EH (cell line): ENCODE results near the gene SLC7A14.

Experiments used
- DNase-seq: peaks from one replicate; pipeline ENCODE4 v3.0.0-alpha.2; 2015; ENCODE audit warnings: low read depth

SLC7A14 gene

GRCh38 chr3:170496868-170497140 lies 89.1 kb downstream of the SLC7A14 start:
- DNase-seq: no peak

DNA sequence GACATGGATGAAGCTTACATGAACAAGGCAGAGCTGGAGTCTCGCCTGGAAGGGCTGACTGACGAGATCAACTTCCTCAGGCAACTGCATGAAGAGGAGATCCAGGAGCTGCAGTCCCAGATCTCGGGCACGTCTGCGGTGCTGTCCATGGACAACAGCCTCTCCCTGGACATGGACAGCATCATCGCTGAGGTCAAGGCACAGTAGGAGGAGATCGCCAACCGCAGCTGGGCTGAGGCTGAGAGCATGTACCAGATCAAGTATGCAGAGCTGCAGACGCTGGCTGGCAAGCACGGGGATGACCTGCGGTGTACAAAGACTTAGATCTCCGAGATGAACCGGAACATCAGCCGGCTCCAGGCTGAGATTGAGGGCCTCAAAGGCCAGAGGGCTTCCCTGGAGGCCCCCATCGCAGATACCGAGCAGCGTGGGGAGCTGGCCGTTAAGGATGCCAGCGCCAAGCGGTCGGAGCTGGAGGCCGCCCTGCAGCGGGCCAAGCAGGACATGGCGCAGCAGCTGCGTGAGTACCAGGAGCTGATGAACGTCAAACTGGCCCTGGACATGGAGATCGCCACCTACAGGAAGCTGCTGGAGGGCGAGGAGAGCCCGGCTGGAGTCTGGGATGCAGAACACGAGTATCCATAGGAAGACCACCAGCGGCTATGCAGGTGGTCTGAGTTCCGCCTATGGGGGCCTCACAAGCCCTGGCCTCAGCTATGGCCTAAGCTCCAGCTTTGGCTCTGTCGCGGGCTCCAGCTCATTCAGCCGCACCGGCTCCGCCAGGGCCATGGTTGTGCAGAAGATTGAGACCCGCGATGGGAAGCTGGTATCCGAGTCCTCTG lies 89.6 kb downstream of the SLC7A14 start:
- DNase-seq: no peak

DNA sequence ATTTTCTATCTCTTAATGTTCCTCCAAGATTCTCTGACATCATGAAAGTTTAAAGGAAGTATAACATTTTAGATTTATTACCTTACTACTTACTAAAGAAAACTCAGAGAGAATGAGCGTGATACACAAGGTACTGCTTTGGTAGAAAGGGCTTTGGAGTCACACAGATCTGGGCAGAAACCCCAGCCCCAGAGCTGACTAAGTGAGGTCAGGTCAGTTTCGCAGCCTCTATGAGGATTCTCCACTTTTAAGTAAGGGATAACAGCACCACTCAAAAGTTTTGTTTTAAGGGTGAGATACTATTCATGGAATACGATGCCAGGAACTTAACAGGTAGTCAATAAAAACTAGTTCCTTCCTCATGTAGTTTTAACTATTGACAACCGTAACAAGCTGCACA lies 91.1 kb downstream of the SLC7A14 start:
- DNase-seq: no peak

GRCh38 chr3:170493712-170494182 lies 92.1 kb downstream of the SLC7A14 start:
- peak; percentile 84 for DNase-seq

- no peak for DNase-seq
Observed at GRCh38 chr3:170491901-170492300, 94.0 kb downstream of the SLC7A14 start.

GRCh38 chr3:170490828-170491560 lies 94.9 kb downstream of the SLC7A14 start:
- DNase-seq: no peak

DNA sequence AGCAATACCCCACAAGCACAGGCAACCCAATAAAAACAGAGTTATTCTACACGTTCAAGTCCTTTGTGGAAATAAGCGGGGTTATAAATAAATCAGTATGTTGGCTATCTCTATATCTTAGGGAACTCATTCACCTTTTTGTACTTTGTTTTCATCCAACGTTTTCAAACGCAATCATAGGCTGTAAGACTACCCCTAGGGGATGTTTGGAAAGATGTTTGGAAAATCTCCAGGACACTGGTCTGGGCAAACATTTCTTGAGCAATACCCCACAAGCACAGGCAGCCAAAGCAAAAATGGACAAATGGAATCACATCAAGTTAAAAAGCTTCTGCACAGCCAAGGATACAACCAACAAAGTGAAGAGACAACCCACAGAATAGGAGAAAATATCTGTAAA lies 97.1 kb downstream of the SLC7A14 start:
- DNase-seq: peak; percentile 77

DNA sequence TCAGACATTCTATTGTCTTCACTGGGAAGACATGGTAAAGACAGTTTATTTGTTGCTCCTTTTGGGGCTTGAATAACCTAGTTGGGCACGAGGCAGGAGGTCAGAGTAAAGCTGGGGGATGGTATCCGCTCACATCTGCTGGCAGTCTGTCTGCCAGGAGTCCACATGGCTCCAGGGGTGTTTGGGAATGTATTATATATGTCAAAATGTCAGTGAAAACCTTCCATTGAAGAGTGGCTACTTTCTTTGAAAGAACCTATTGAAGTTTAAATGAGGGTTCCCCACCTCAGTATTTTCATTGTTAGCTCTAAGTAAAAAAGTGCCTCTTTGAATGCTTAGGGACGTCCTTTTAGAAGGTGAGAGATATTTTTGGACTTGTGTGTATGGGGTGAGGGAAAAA lies 98.8 kb downstream of the SLC7A14 start:
- DNase-seq: no peak

DNA sequence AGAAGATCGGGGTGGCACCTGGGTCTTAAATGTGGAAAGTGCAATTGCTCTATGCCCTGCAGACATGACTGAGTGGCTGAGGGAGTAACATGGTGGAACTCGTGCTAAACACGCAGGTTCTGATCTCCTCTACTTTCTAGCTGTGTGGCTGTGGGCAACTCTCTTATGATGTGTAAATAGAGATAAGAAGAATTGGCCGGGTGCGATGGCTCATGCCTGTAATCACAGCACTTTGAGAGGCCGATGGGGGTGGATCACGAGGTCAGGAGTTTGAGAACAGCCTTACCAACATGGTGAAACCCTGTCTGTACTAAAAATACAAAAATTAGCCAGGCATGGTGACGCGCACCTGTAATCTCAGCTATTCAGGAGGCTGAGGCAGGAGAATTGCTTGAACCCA lies 99.5 kb downstream of the SLC7A14 start:
- no peak for DNase-seq

GRCh38 chr3:170485696-170486095 lies 100.2 kb downstream of the SLC7A14 start:
- DNase-seq: no peak

DNA sequence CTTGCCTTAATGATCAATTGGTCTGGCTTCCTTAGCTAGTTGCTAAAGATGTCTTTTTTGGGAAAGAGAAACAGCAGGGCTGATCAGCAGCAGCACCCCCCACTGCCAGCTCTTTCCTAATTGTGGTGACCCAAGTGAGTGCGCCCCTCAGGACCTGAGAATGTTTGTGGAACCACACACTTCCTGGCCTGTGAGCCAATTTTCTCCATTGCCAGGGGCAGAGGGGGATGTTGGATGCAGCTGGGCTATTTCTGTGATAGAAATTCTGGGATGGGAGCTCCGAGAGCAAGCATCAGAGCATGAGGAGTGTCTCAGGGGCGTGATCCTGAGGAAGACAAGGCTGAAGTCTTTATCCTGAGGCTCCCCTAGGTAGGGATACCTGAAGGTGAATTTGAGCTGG lies 100.6 kb downstream of the SLC7A14 start:
- peak; percentile 40 for DNase-seq

DNA sequence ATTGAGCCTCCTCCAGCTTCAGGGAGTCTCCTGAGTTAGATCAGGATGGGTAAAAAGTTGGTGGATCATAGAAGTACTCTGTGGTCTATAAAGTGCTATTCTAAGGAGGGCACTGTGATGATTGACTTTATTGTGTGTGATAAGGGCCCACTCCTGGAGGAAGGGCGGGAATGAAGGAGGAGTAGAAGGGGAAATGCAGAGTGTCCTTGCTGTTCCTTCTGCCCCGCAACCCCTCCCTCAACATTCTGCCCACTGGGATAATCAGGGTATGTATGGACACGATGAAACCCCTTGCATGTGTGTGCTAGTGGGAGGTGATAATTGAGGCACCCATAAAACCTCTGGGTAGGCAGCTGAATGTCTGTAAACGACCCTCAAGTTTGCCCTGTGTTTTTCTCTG lies 101.0 kb downstream of the SLC7A14 start:
- no peak for DNase-seq

DNA sequence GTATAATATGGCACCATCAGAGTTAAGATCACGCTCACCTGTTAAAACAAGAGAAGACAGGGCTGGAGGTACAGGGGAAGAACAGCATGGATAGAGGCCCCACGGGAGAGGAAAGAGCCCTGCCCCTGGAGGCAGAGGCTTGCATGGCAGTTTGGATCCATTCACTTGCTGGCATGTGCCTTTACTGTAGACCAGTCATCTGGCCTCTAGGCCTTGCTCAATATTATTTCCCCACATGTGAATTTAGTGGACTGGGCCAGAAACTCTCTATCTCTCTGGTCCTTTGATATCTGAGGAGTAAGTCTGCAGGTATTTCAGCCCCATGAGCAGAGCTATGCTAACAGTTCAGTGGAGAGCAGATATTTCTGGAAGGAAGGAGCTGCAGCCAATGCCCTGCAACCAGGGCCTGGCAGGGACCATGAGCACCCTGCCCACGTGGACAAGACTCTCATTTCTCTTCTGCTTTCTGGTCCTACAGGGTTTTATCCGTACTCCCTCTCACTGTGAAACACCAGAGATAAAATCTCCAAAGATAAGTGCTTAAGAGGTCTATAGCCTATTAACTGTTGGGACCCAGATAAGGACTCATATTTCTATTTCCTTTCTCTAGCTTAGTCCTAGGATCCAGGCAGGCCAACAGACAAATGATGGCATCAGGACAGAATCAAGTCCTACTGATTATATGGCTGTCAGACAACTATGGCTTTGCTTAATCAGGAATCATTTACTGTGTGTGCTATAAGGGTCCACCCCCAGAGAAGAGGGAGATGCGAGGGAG lies 102.2 kb downstream of the SLC7A14 start:
- no peak for DNase-seq

- DNase-seq: no peak
Observed at GRCh38 chr3:170482199-170482598, 103.7 kb downstream of the SLC7A14 start.

GRCh38 chr3:170480111-170480510 lies 105.8 kb downstream of the SLC7A14 start:
- no peak for DNase-seq

DNA sequence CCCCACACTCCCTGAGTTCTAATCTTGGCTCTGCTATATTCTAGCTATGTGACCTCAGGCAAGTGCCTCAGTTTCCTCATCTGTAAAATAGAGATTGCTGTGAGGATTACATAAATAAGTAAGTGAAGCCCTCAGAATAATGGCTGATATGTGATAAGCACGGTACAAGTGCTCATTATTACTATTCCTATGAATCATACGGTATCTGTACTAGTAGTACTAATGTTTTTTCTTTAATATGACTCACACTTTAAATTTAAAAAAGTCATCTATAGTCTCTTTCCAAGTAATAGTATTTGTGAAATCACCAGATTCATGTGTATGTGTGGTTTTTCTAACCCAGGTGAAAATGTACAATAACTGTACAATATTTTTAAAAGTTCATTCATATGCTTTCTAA lies 108.5 kb downstream of the SLC7A14 start:
- DNase-seq: no peak

- DNase-seq: peak; percentile 39
Observed at GRCh38 chr3:170476291-170476690, 109.6 kb downstream of the SLC7A14 start.

DNA sequence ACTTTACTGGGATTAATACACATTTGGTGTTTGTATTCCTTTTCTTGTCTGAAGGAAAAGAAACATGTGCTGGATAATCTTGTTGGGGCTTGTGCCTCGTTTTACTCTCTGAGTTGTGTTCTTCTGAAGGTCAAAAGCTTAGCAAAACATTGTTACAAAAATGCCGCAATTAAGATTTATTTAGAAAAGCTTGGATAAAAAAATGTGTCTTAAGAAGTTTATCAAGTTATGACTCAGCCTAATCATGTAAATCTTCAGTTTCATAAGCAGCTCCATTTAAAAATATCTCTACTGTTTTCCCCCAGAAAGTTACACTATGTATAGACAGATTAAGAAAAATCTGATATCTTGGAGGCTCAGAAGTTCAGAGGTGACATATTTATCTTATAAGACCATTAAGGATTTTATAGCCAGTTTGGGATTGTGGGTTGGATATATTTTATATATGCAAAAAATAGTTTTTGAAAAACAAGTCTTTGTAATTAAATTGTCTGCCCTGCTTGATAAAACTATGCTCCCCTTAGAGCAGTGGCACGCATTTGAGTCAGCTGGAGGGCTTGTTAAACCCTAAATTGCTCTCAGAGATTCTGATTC lies 110.7 kb downstream of the SLC7A14 start:
- peak; percentile 79 for DNase-seq

DNA sequence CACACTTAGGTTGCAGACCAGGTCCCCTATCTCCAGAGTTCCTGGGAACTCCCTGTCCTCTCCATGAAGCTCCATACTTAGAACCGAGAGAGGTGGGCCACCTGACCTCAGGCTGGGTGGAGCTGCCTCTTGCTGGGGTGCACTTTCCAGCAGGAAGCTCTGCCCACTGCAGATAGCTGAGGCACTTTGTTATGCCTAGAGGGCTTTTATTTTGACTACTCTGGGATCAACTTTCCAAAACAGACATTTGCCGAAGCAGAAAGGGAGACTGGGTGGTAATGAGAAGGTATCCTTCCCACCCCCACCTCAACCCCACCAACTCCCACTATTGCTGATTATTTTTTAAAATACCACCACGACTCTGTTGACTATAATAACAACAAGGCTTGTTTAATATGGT lies 112.5 kb downstream of the SLC7A14 start:
- DNase-seq: no peak

GRCh38 chr3:170471149-170471548 lies 114.7 kb downstream of the SLC7A14 start:
- DNase-seq: no peak

DNA sequence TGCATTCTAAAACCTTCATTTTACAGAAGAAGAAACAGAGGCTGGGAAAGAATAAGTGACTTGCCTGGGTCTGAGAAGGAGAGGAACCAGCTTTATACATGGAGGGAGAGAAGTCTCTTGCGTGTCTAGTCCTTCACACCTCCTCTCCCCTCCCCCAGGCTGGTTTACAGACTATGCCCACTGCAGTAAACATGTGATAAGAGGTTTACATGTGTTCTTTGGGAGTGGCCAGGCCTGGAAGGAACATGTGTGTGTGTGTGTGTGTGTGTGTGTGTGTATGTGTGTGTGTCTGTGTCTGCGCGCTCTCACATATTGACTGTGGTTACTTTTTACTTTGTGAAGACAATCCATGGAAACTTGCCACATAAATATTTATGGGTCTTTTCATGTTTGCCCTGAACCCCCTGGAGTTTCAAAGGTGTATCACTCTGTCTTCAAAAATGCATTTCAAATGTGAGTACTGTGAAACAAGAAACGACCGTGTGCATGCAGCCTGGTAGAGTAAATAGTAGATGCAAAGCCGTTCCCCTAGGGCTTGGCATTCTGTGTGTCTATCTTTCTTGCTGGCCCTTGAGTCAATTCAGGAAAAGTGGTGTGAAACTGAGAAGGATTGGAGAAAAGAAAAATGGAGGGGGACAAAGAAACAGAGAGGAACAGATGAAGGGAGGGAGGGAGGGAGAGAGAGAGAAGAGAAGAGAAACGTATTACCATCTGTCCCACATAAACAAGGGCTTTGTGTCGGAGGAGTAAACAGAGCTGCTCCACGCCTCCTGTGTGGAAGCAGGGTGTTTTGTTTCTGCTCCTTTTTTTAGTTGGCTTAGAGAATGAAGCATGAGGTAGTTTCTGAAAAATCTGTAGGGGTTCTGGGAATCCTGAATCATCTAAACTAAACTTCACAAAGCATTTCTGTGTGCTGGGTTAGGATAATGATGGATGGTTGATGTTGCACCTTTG lies 115.5 kb downstream of the SLC7A14 start:
- peak; percentile 60 for DNase-seq
